Measurements from ENCODE around the gene GNG13.

GNG13 gene

GRCh38 chr16:782258-782657 is 18.3 kb downstream of the GNG13 start:
- no peak overlapping the region for H3K4me3 ChIP-seq (ENCODE audit: low read depth, low read length)
- no peak for DNase-seq (ENCODE audit: low read depth)
- TF ChIP-seq CTCF (IDR thresholded peaks at IDR 0.05; ENCODE audit: low read depth, low read length, missing control alignments), result no peak
- in situ Hi-C loops (cut with HindIII; ENCODE audit: low sequenced_read_pairs), result no loop called here

DNA sequence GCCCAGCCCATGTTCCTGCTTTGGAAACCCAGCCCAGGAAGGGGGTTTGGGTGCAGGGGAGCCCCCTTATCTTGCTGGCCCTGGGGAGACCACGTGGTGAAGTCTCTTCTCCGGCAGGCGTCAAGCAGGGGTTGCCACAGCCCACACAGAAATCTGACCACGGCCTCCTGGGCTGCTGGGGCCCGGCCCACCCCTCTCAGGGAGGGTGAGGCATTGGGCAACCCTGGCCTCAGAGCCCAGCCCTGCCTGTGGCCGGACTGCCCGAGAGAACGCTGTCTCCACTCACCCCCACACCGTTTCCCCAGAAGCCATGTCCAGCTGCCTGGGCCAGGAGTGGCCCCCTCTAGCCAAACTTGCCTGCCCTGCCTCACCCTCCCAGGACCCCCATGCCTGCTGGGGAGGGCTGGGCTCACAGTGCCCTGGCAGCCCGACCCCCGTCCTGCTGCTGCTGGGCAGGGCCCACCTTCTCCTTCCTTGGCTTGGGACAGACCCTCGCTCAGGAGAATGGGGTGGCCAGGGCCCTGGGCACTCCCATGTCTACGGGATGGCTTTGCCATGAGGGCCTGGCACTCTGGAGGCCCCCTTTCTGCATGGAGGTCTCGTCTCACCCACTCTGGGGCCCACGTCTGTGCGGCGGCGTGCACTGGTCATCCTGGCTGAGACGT is 19.1 kb downstream of the GNG13 start:
- no peak for TF ChIP-seq CTCF (IDR thresholded peaks at IDR 0.05; ENCODE audit: low read depth, low read length, missing control alignments)

GRCh38 chr16:780296-780695 is 20.2 kb downstream of the GNG13 start:
- TF ChIP-seq CTCF (IDR thresholded peaks at IDR 0.05; ENCODE audit: low read depth, low read length, missing control alignments), result no peak
- no peak overlapping the region for H3K4me3 ChIP-seq (ENCODE audit: low read depth, low read length)
- DNase-seq (ENCODE audit: low read depth), result no peak
- in situ Hi-C loops (cut with HindIII; ENCODE audit: low sequenced_read_pairs), result no loop called here

More for the DNA sequence above, 19.1 kb downstream of the GNG13 start:
- DNase-seq (ENCODE audit: low read depth), result no peak
- H3K4me3 ChIP-seq (ENCODE audit: low read depth, low read length), result no peak overlapping the region
- in situ Hi-C loops (cut with HindIII; ENCODE audit: low sequenced_read_pairs), result no loop called here

DNA sequence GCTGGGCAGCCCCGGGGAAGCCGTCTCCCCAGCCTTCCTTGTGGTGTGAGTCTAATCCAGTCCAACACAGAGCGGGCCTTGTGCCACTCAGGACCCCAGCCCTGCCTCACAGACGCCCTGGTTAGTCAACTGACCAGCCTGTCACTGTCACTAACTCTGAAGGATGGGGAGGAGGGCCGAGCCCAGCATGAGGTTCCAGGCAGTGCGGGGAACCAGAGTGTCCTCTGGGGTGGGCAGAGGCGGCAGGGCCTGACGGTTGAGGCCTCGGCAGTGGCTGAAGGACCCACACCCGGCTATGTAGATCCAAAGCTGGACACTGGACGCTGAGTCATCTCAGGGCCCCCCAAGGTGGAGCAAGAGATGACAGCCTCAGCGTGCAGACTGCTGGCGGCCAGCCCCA is 21.0 kb downstream of the GNG13 start:
- no peak for TF ChIP-seq CTCF (IDR thresholded peaks at IDR 0.05; ENCODE audit: low read depth, low read length, missing control alignments)
- DNase-seq (ENCODE audit: low read depth), result no peak
- H3K4me3 ChIP-seq (ENCODE audit: low read depth, low read length), result no peak overlapping the region
- in situ Hi-C loops (cut with HindIII; ENCODE audit: low sequenced_read_pairs), result no loop called here

DNA sequence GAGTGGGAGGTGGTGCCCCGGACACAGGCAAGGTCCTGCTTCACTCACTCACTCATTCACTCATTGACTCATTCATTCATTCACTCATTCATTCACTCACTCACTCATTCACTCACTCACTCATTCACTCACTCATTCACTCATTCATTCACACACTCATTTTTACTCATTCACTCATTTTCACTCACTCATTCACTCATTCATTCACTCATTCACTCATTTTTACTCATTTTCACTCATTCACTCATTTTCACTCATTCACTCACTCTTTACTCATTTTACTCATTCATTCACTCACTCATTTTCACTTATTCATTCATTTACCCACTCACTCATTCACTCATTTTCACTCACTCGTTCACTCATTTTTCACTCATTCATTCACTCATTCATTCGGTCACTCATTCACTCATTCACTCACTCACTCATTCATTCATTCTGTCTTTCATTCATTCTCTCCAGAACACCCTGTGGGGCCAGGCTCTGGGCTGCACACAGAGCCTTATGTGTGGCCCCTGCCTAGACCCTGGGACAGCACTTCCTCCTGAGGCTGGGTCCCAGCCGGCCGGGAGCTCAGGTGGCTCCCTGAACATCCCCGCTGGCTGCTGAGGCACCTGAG is 21.5 kb downstream of the GNG13 start:
- no peak overlapping the region for H3K4me3 ChIP-seq (ENCODE audit: low read depth, low read length)
- no peak for TF ChIP-seq CTCF (IDR thresholded peaks at IDR 0.05; ENCODE audit: low read depth, low read length, missing control alignments)
- DNase-seq (ENCODE audit: low read depth), result no peak
- in situ Hi-C loops (cut with HindIII; ENCODE audit: low sequenced_read_pairs), result no loop called here

DNA sequence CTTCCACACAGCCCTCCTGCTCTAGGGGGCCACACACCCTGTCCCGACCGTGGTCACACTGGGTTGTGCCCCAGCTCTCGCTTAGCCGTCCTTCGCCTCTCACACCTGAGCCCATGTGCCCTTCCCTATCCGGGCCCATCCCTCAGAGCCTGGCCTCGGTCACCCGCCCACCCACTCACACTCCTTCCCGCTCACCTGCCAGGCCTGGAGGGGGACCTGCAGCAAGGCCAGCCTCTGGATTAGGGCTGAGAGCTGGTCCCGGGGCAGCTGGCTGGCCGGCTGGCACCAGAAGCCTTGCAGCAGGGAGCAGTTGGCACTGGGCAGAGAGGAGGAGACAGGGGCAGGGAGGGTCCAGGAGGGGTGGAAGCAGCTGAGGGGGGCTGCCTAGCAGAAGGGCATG is 22.1 kb downstream of the GNG13 start:
- no peak for DNase-seq (ENCODE audit: low read depth)
- in situ Hi-C loops (cut with HindIII; ENCODE audit: low sequenced_read_pairs), result no loop called here
- no peak for TF ChIP-seq CTCF (IDR thresholded peaks at IDR 0.05; ENCODE audit: low read depth, low read length, missing control alignments)
- H3K4me3 ChIP-seq (ENCODE audit: low read depth, low read length), result no peak overlapping the region

Measured in astrocyte of the cerebellum (primary cell).